Epidermal melanocyte (primary cell): Measurements from ENCODE around the gene ZNF526.

Source experiments
- DNase-seq: peaks from one replicate; pipeline ENCODE4 v3.0.0; 2011; ENCODE audit warnings: low spot score; ENCODE audit not compliant: insufficient read length

ZNF526 gene

DNA sequence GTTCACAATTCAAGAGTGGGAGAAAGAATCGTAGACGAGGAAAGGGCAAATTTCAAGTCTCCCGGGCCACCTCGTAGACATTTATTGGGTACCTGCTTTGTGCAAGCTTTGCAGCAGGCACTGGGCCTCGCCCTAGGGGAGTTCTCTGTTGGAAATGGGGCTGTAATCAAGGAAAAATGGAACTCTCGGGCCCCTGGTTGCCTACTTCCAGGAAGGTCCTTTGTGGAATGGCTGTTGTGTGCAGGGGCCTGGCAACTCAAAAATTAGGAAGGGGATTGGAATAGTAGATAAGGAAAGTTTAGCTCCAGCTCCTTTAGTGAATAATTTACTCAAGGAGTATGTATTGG lies 612 bp downstream of the ZNF526 start:
- no peak for DNase-seq

DNA sequence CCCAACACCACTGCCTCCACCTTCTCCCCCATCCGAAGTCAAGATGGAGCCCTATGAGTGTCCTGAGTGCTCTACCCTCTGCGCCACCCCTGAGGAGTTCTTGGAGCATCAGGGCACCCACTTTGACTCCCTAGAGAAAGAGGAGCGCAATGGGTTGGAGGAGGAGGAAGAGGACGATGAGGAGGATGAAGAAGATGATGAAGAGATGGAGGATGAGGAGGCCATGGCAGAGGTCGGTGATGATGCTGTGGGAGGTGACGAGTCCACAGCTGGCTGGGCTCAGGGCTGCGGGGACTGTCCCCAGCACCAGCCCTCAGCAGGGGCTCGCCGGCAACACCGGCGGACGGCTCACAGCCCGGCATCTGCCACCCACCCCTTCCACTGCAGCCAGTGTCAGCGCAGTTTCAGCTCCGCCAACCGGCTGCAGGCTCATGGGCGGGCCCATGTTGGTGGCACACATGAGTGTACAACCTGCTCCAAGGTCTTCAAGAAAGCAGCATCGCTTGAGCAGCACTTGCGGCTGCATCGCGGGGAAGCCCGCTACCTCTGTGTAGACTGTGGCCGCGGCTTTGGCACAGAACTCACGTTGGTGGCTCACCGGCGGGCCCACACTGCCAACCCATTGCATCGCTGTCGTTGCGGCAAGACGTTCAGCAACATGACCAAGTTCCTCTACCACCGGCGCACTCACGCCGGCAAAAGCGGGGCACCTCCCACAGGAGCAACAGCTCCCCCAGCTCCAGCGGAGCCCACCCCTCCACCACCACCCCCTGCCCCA lies 5.0 kb downstream of the ZNF526 start:
- DNase-seq: no peak

DNA sequence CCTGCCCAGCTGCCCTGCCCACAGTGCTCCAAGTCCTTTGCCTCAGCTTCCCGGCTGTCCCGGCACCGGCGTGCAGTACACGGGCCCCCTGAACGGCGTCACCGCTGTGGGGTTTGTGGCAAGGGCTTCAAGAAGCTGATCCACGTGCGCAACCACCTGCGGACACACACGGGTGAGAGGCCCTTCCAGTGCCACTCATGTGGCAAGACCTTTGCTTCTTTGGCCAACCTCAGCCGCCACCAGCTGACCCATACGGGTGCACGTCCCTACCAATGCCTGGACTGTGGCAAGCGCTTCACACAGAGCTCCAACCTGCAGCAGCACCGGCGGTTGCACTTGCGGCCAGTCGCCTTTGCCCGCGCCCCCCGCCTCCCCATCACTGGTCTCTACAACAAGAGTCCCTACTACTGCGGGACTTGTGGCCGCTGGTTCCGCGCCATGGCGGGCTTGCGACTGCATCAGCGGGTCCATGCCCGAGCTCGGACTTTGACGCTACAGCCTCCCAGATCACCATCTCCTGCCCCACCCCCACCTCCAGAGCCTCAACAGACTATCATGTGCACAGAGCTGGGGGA lies 5.7 kb downstream of the ZNF526 start:
- no peak for DNase-seq

DNA sequence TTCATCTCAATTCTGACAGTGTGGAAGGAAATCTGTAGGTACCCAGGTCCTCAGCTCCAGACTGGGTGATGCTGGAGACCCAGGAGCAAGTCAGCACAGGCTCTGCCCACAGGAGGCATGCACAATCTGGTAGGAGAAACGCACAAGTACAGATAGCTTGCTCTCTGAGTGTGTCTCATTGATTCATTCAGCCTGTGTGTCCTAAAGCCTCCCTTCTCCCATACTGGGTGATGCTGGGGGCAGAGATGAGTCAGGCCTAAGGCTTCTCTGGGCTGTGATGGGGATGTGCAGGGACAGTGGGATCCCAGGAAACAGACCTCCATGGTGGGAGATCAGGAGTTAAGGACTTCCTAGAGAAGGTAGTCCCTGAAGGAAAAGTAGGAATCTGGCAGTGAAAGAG lies 6.8 kb downstream of the ZNF526 start:
- no peak for DNase-seq

DNA sequence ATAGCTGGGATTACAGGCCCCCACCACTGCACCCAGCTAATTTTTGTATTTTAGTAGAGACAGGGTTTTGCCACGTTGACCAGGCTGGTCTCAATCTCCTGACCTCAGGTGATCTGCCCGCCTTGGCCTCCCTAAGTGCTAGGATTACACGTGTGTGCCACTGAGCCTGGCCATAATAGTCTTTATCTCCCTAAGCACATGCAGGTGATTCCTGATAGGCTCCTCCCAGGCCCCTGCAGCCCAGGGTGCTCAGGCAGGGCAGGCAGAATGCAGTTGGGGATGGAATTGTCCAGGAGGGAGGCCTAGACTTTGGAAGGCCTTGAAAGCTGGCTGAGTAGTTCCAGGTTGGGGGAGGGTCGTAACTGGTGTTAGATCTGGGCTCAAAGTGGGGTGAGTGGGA lies 8.5 kb downstream of the ZNF526 start:
- no peak for DNase-seq

DNA sequence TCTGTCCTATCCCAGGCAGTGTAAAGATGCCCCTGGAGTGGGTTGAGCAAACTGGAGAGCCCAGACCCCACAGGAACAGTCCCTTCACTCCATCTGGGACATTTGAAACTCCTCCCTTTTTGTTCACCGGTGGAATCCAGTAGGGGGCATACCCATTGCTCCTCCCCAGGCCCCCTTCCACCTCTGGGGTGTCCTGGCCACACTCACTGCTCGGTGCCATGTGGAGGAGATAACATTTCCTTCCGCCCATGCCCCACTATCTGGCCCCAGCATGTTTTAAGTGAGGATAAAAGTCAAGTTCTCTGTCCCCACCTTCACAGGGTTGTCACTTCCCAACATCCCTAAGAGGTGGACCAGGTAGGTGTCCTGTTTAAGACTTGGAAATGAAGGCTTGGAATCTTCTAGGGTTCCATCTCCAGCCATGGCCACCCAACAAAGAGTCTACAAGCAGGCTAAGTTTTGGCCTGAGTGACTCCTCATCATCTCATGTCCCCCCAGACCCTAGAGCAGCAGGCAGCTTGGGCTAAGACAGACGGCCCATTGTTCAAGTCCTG lies 9.3 kb downstream of the ZNF526 start:
- no peak for DNase-seq

DNA sequence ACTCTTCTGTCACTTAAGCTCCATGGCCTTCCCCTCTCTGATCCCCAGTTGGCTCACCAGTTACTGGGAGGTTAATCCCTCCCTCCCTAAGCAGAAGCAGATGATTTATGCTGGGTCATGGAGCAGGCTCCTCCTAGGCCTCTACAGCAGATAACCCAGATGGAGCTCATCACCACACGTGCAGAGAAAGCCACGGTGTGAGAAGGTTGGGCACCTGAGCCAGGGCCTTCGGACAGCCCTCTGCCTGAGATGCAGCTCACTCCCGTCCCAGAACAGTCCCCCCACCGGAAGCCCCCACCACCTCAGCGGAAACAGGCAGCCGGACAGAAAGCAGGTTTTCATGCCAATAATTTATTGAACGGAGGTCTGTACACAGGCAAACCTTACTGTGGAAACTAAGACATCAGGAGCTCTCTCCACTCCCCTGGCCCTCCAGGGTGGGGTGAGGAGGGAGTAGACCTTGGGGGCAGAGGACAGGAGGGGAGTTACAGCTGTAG lies 9.8 kb downstream of the ZNF526 start:
- DNase-seq: peak; percentile 19

DNA sequence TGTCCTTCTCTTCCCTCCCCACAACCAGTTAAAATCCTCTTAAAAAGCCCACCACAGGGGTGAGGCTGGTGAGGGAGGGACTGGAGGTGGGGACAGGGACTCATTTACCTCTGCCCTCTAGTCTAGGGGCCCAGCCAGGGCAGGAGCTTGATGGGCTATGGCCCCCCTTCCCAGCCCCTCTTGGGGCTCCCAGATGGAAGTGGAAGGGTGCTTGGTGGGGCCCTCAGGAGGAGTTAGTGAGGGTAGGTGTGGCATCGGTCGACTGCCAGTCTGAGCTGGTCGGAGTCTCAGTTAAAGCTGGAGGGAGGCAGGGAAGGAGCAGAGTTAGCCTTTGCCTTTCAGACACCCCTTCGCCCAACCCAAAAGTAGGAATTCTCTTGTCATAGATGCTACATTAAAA lies 10.5 kb downstream of the ZNF526 start:
- no peak for DNase-seq

DNA sequence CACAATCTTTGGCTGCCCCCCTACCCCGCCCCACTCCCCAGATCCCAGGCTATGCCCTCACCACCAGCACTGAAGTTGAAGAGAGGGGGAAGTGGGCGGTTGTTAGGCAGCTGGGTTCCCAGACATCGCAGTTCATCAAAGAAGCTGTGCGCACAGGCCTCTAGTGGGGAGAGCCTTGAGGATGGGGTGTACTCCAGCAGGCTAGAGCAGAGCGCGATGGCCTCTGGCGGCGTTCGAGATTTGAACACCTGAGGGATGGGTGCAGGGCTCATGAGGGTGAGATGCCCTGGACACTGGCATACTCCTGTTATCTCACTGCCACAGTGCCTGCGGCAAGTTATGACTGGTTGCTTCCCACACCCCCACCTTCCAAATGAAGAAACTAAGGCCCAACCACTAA lies 12.3 kb downstream of the ZNF526 start:
- DNase-seq: no peak

DNA sequence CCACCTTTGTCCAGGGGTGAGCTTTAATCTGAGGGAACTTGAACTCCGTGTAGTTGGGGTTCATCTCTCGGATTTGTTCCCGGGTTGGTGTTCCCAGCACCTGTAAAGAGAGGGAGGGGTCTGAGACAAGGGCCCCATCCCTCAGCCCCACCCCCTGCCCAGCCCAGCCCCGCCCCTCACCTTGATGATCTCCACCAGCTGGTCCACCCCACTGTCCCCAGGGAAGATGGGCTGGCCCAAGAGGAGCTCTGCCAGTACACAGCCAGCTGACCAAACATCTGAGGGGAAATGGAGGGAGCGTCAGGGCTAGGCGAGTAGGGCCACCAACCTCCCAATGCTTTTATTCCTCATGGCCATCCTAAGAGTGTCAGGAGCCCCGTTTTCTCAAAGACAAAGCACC lies 13.0 kb downstream of the ZNF526 start:
- DNase-seq: no peak

DNA sequence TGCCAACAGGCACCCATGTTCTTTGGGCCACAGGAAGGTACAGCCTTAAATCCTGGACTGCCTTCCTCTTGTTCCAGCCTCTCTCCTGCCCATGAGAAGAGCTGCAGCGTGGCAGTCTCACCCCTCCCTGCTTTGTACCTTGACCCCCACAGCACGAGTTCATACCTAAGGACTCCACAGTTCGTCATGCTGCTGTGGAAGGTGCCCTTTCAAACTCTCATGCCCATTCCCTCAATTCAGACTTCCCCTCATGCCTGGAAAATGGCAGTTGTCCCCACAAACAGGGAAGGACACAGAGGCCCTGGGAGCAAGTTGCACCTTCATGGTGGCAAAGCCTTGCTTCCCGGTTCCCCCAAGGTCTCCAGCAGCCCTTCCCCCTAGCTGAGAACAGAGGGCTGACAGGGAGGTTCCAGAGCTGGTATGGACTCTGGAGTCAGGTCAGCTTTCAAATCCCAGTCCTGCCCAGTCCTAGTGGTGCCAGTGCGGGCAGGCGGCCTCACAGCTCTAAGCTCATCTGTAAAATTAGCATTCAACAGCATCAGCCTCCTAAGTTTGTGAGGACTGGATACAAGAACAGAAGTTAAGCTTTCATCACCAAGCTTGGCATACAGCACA lies 13.7 kb downstream of the ZNF526 start:
- no peak for DNase-seq

DNA sequence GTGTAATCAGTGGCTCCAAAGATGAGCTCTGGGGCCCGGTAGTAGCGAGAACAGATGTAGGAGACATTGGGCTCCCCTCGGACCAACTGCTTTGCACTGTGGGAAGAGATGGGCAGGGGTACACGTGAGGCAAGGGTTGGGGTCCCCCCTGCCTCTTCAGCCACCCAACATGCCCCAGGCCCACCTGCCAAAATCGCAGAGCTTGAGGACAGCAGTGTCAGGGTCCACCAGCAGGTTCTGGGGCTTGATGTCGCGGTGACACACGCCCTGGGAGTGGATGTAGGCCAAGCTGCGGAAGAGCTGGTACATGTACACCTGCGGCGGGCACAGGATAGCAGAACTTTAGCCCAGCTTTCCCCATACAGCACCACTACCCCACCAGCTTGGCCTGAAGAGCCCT lies 14.3 kb downstream of the ZNF526 start:
- DNase-seq: no peak

DNA sequence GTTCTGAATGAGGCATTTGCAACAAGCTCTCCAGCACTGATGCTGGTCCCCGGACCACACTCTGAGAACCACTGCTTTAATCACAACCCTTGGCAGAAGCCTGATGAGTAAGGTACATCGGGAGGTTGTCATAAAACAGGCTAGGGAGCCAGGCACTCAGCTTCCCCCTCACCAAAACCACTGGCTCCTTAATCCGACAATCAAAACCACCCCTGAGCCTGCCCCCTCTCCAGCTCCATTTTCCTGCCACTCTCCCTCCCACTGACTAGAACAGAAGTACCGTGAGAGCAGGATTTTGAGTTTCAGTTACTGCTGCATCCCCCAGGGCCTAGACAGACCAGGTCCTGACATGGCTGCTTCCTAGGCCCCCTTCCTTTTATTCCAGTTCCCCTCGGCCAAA lies 15.1 kb downstream of the ZNF526 start:
- no peak for DNase-seq

DNA sequence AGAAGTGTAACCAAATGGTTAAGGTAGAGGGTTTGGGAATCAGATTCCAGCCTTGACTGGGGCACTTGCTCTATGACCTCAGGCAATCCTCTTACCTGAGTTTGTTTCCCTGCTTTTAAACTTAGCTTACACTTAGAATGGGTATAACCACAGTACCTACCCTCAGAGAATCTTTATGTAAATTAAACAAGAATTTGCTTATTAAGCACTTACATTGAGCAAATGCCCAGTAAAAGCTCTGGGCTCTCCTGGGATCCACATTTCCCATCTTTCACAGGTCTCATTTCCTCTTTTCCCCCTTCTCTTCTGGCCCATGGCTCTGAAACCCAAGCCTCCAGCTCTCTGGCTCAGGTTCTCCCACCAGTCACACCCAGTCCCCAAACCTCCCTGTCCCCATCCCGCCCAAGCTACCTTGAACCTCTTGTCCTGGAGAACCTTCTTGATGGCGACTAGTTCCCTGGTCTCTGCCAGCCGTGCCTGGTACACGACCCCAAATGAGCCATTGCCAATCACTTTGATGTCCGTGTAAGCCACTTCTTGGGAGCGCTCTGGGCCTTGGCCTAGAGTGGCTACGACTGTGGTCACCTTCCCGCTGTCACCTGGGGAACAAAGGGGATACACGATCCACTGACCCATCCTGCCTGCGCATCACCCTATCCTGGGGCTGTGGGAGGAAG lies 19.6 kb downstream of the ZNF526 start:
- DNase-seq: no peak

DNA sequence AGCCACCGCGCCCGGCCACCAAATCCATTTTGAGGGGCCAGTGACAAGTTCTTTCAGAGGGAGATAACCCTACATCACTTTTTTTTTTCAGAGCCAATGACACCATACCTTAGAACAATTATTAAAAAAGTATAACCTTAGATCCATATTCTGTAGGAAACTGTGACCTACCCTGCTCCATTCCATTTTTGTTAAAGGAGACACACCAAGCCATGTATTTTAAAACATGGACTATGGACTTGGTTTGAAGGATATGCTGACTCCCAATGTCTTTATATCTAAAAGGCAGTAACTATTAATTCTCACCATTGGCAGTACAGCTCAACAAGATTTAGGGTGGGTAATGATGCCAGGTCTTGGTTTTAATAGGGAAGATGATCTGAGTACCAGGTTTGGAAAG lies 21.2 kb downstream of the ZNF526 start:
- no peak for DNase-seq

DNA sequence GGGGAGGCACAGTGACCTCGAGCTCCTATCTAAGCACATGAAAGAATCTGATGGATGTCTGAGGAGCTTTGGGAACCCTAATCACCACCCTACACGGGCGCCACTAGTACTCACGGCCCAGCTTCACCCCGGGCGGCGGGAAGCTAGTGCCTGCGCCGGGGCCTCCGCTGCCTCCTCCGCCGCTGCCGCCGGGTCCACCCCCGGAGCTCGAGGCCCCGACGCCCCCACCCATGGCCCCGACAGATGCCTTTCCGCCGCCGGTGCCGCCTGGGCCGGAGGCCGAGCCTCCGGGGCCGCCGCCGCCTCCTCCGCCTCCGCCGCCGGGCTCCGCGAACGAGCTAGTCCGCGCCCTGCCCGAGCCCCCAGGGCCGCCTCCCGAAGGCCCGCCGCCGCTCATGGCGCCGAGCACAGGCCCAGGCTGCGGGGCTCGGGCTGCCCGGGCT lies 22.0 kb downstream of the ZNF526 start:
- DNase-seq: no peak

DNA sequence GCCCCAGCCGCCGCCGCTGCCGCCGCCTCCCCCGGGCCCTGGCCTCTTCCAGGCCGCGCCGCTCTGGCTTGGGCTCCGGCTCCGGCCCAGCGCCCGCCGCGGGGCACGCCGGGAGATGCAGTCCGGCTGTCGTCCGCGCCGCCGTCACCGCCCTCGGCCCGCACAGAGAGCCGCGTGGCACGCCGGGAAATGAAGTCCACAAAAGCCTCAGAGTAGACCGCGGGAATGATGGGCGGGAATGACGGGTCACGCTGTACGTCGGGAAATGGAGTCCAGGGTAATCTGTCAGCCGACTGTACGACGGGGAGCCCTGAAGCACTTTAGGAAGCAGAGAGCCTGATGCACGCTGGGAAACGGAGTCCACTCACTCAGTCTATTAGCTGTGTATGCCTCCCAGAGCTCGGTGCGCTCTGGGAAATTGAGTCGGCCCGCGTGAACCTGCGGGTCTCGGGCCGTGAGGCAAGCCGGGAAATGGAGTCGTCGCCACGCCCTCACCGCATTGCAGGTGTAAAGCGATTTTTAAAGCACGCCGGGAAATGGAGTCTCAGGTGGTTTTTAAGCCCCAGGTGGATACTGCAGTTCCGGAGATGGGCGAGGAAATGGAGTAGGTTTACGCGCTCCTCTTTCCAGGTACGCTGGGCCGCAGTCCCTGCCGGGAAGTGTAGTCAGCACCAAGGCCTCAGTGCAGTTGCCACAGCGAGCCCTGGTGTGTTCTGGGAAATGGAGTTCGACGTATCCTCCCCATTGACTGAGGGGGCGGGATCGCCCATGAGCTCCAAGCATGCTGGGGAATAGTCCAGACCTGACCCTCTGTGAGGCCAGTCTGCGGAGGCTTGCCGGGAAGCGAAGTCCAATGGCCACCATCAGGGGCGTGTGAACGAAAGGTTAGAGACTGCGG lies 22.6 kb downstream of the ZNF526 start, which contains the start of gene GSK3A:
TSS of gene GSK3A (minus strand) at position 91 of the 898 bp plus-strand sequence. CDS start 137 bp downstream, outside the sequence.
- peak; percentile 96 for DNase-seq

DNA sequence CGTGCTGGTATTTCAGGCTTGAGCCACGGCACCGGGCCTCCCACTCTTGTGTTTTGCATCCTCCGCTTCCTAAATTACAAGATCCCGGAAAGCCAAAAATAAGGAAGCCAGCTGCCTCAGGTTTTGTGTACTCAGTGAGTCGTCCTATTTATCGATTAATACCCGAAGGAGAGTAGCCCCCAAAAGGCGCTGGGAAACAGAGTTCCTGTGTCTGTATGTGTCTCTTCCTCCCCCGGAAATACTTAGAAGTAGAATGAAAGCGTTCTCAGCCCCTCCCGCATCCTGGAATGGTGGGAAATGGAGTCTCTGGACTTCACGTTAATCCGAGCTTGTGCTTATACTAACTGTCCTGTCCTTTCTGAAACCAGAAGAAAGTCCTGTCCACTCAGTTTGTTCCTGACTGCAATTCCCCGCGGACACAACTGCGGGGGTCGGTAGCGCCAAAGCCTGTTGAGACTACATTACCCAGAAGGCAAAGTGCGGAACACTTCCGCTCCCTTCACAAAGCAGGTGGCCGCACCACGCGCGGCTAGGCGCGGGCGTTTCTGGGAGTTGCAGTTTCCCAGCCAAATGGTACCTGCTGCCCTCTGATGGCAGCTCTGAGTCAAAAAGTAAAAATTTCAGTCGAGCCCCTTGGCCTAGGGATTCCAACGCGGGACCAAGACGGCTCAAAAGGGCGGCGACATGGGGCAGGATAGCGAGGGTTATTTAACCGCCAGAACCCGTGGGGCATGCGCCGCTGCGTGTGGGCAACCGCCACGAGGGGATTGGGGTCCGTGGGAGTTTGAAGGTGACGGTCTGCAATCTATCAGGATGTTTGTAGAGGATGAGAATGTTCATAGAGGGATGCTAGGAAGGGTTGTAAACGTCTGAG lies 24.5 kb downstream of the ZNF526 start:
- DNase-seq: peak; percentile 88

DNA sequence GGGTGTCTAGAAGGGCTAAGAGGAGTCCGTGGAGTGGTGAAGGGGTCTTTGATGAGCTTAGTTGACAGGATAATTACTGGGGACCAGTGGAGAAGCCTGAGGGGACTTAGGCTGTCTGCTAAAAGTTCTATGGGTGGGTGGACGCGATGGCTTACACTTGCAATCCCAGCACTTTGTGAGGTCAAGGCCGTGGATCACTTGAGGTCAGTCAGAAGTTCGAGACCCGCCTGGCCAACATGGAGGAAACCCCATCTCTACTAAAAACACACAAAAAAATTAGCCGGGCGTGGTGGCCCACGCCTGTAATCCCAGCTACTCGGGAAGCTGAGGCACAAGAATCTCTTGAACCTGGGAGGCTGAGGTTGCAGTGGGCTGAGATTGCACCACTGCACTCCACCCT lies 25.1 kb downstream of the ZNF526 start:
- no peak for DNase-seq
